GM18907 (cell line): Measurements from ENCODE around the gene CCHCR1.
"Not testable (repeated sequence)": the region's sequence is repeated elsewhere in the genome, so short reads cannot be mapped to it uniquely, and the experiment has no call there.

Experiments
- ATAC-seq: cut with Tn5 transposase; IDR thresholded peaks from one replicate; pipeline ENCODE4 v1.9.1; 2021; ENCODE audit warnings: mild to moderate bottlenecking, moderate library complexity; ENCODE audit not compliant: unreplicated experiment

CCHCR1 gene

GRCh38 chr6:31183287-31183686 is 25.7 kb upstream of the CCHCR1 start:
- ATAC-seq, result not testable (repeated sequence)

- no peak for ATAC-seq
Measured at GRCh38 chr6:31180500-31180899, 22.9 kb upstream of the CCHCR1 start.

- ATAC-seq, result no peak
Measured at GRCh38 chr6:31179896-31180295, 22.3 kb upstream of the CCHCR1 start.

DNA sequence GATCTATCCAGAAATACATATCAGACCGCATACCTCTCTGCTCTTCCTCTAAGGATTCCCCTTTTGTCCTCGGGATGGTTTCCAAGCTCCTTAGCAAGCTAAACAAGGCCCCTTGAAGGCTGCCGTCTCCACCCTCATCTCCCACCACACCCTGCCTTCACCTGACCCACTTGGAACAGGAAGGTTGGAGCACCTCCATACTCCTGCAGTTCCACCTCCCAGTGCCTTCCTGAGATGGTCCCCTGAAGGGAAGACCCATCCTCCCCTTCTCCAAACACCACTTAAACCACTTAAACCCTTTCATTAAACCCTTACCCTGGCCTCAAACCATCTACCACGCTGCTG is 21.4 kb upstream of the CCHCR1 start:
- no peak for ATAC-seq

DNA sequence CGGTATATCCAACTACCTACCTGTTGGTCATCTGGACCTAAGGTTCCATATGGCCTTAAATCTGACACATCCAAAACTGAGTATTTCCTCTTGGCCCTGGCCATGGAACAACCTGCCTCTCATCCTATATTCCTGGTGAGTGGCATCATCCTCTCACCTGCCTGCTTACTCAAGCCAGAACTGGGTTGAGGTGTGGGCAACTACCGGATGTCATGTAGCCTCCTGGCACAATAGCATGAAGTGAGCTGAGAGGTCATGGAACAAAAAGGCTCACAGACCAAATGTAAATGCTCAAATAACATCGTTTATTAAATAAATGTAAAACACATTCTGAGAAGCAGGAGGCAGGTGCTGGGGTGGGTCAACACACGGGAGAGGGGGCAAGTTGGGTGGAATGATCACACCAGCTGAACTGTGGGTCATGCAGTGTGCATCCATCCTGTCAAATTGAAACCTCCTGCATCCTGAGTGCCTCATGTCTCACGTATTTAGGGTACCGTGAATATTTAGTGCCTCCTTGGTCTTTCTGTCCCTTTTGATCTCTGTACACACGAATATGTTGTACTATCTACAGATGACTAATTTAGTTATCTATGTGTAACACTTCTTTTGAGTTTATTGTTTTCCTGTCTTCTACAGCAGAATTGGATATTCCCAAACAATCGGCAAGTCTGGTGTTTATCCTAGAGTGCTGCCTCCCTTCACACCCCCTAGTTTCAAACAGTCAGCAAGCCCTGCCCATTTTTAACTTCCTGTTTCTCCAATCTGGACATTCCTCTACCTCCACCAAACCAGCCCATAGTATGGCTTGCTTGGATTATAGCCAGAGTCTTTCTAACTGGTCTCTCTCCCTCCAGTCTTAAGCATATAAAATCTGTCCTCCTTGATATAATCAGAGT is 20.8 kb upstream of the CCHCR1 start:
- no peak for ATAC-seq

GRCh38 chr6:31175971-31176370 is 18.4 kb upstream of the CCHCR1 start:
- no peak for ATAC-seq

DNA sequence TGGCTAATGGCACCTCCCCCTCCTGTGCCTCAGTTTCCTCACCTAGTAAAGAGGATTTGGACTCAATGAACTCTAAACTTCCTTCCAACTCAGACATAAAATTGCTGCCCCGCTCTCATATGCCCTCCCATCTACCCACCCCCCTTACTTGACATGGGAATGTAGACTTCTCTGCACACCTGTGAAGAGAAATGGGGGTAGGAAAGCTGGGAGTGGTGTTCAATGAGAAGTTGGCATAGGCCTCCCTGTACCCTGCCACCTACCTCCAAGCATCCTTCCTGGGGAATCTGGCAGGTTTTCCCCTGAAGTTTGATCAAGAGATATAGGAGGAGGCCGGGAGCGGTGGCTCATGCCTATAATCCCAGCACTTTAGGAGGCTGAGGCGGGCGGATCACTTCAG is 16.8 kb upstream of the CCHCR1 start:
- no peak for ATAC-seq

- ATAC-seq, result no peak
Measured at GRCh38 chr6:31173406-31173805, 15.8 kb upstream of the CCHCR1 start.

DNA sequence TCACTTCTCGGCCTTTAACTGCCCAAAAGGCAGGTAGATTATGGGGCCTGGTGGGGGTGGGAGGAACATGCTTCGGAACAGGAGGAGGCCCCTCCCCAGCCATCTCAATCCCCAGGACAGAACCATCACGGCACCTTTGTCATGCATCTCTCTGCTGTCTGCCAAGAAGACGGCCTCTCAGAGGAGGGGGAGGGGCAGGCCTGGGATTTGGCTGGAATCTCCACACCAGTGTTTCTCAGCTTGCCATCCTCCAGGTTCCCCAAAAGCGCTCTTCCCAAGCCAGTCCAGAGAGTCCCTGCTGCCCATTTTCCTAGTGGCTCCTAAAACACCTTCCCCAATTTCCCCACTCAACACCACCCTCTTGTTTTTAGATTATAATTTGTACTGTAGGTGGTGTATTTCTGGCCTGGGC is 15.4 kb upstream of the CCHCR1 start:
- no peak for ATAC-seq

GRCh38 chr6:31171931-31172905 is 14.6 kb upstream of the CCHCR1 start:
- no peak for ATAC-seq

GRCh38 chr6:31170987-31171671 is 13.5 kb upstream of the CCHCR1 start:
- ATAC-seq, result no peak

- no peak for ATAC-seq
Measured at GRCh38 chr6:31170600-31170881, 12.9 kb upstream of the CCHCR1 start, which contains the start of gene POU5F1. Gene POU5F1 (minus strand): TSS chr6:31170682. CDS start chr6:31170620, 62 bp downstream.

DNA sequence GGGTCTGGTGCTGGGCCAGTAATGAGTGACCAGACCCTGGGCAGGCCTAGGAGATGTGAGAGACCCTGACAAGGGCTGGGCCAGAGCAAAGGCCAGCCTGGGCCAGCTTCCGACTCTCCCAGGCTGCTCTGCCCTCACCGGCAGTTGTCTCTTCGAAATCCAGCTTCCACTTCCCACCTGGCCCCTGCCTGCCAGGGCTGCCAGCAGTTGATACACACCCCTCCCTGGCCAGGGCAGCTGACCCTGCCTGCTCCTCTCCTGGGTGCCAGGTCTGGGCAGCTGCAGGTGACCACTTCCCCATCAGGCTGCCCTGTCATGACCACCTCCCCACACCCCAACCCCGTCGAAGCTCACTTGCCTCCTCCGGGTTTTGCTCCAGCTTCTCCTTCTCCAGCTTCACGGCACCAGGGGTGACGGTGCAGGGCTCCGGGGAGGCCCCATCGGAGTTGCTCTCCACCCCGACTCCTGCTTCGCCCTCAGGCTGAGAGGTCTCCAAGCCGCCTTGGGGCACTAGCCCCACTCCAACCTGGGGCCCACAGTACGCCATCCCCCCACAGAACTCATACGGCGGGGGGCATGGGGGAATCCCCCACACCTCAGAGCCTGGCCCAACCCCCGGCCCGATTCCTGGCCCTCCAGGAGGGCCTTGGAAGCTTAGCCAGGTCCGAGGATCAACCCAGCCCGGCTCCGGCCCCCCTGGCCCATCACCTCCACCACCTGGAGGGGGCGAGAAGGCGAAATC is 12.4 kb upstream of the CCHCR1 start:
- not testable (repeated sequence) for ATAC-seq

DNA sequence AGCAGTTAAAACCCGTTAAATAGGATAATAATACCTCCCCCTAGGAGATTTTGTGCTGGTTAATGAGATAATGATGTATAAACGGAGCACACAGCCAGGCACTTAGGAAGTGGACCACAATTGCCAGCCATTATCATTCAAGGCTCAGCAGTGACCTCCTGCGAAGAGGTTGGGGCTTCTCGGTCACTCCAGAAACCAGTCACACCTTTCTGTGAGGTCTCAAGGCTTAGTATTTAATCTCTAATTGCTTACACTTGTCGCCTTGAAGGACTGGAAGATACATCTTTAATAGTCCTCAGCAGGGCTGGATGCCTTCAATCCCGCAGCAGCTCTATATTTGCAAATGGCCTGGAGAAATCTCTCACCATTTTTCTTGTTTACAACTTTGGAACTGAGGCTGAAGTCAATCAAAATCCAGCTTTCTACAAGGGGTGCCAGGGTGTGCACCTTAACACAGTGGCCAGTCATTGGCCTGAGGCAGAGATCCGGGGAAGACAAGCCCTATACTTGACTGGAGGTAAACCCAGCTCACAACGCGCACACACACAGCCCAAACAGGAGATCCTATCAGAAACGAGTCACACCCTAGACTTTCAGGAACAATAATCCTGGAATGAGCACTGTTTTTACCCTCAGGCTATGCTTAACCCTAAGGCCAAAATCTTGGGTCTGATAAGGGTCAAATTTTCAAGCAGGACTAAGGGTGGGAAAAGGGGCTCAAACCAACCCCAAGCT is 11.7 kb upstream of the CCHCR1 start:
- no peak for ATAC-seq

DNA sequence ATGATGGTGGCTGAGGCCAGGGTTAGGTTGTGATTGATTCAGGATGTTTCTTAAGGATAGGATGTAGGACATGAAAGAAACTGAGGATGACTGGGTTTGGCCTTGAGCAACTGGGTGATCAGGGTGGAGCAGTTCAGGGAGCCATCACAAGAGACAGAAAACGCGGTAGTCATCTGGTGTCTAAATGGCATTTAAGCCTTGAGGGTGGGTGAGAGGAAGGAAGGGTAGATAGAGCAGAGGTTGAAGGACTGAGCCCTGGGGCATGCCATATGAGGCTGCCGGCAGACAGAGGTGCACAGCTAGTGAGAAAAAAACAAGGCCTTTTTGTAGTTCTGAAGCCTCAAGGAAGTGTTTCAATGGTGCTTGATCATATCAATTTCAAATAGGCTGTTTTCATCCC is 11.0 kb upstream of the CCHCR1 start:
- ATAC-seq, result no peak

DNA sequence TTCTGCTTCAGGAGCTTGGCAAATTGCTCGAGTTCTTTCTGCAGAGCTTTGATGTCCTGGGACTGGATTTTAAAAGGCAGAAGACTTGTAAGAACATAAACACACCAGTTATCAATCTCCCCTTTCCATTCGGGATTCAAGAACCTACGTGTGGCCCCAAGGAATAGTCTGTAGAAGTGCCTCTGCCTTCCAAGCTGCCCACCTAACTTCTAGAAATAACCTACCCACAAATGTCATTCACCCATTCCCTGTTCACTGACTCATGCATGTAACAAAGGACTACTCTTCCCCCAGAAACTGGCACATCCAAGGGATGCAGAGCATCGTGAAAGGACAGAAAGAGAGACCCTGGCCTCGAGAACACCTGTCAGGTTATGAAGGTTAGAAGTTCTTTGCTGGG is 8.4 kb upstream of the CCHCR1 start:
- no peak for ATAC-seq

GRCh38 chr6:31165064-31165832 is 7.6 kb upstream of the CCHCR1 start:
- peak; percentile 67 for ATAC-seq

DNA sequence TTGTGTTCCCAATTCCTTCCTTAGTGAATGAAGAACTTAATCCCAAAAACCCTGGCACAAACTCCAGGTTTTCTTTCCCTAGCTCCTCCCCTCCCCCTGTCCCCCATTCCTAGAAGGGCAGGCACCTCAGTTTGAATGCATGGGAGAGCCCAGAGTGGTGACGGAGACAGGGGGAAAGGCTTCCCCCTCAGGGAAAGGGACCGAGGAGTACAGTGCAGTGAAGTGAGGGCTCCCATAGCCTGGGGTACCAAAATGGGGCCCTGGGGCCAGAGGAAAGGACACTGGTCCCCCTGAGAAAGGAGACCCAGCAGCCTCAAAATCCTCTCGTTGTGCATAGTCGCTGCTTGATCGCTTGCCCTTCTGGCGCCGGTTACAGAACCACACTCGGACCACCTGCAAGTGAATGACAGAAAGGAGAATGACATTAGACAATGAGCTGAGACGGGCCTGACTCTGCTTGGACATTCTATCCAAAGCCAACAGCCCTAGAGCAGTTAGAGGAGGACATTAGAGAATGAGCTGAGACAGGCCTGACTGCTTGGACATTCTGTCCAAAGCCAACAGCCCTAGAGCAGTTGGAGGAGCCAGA is 7.0 kb upstream of the CCHCR1 start:
- not testable (repeated sequence) for ATAC-seq

DNA sequence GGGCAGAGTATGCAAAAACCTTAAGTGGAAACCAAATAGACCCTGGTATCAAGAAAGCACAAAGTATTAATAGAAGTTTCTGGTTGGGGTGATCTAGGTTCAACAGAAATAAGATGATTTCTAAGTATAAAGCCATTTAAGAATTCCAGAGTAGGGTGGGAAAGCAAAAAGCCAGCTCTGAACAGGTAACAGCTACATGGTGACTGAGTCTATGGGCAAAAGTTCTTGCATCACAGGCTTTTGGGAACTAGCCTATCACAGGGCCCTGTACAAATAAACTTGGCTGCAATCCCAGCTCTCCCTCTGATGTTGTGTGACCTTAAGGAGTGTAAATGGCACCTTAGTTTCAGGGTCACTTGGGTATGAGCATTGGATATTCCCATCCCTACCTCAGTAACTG is 6.3 kb upstream of the CCHCR1 start:
- no peak for ATAC-seq
